ENCODE data around the gene MAPK8IP2.
"Not testable (repeated sequence)": the region's sequence is repeated elsewhere in the genome, so short reads cannot be mapped to it uniquely, and the experiment has no call there.

MAPK8IP2 gene

GRCh38 chr22:50641696-50642607 is 41.4 kb downstream of the MAPK8IP2 start:
- no peak for DNase-seq

- DNase-seq: not testable (repeated sequence)
Measured at GRCh38 chr22:50643021-50643820, 42.6 kb downstream of the MAPK8IP2 start.

GRCh38 chr22:50643821-50644101 is 43.2 kb downstream of the MAPK8IP2 start:
- not testable (repeated sequence) for DNase-seq

GRCh38 chr22:50653256-50653655 is 52.7 kb downstream of the MAPK8IP2 start:
- DNase-seq: no peak

- not testable (repeated sequence) for DNase-seq
Measured at GRCh38 chr22:50654664-50655063, 54.1 kb downstream of the MAPK8IP2 start.

GRCh38 chr22:50656122-50657070 is 55.8 kb downstream of the MAPK8IP2 start:
- DNase-seq: no peak

- DNase-seq: no peak
Measured at GRCh38 chr22:50657925-50658324, 57.3 kb downstream of the MAPK8IP2 start.

- DNase-seq: not testable (repeated sequence)
Measured at GRCh38 chr22:50659711-50660110, 59.1 kb downstream of the MAPK8IP2 start.

- no peak for DNase-seq
Measured at GRCh38 chr22:50660306-50660705, 59.7 kb downstream of the MAPK8IP2 start.
